ENCODE measurements around the gene SEC24D. TPM values are rescaled to one million over a fixed set of nuclear protein-coding genes. Genes with fewer than 3 reads are reported as not detected.

SEC24D gene
- total and polyA plus RNA-seq, 9 of the 15 experiments (the other 6 are each of a cell fraction or from before 2014, with no cell fraction given) = 7.1 to 22.5 (median 11.3) TPM

DNA sequence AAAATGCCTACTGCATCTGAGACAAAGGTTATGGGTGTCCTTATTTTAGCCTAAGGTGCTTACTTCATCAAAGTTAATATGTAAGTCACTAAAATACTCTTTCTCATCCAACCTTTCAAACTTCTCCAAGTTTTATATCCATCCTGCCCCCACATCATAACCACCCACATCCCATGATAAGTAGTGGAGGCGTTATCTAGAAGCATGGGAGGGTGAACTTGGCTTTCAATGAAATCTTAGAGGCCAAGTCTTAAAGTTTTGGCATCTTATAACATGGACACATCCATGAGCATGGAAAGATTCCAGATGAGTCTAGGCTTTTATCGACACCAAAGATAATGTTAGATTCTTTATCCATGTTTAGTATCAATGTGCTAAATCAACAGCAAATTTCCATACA lies 22.9 kb upstream of the SEC24D start:
- FAIRE-seq = no peak
- ChIA-PET CTCF (ENCODE audit: low intra/inter-chr PET ratio) (no interaction called here), POLR2A (no interaction called here)
- no TSS peak for BruUV-seq (replicated peaks)
- Histone ChIP-seq H3K9ac (ENCODE audit: insufficient read depth in 1 of 2, low read depth in 2 of 2, low read length in 2 of 2) (no peak overlapping the region), H3K9me3 (replicated peaks; ENCODE audit: control insufficient read depth, insufficient read depth, low read depth, low read length) (no peaks in the 10 kb centered on the region), H3K9me1 (ENCODE audit: control insufficient read depth, insufficient read depth, low read length) (no peaks in the 10 kb centered on the region), H2AFZ (ENCODE audit: low read depth, low read length) (no peak overlapping the region), H3K4me2 (ENCODE audit: insufficient read depth, low read length) (no peak overlapping the region), H3K79me2 (ENCODE audit: control insufficient read depth, insufficient read depth, low read length) (no peaks in the 10 kb centered on the region), H3K4me1 (replicated peaks in 1 of 2; ENCODE audit: control insufficient read depth in 2 of 2, insufficient read depth in 2 of 2, low read length in 2 of 2) (no peaks in the 10 kb centered on the region; a peak in 1 of 5 replicates), H3K36me3 (ENCODE audit: control insufficient read depth, insufficient read depth, low read length) (no peaks in the 10 kb centered on the region), H3K27ac (ENCODE audit: extremely low read depth, low read depth, low read length) (no peak overlapping the region), H3K4me3 (no peak overlapping the region), H3K27me3 (ENCODE audit: control insufficient read depth in 2 of 2, insufficient read depth in 2 of 2, low read length in 2 of 2) (peaks cover 0 to 6% of the 10 kb centered on the region in 2 experiments; a peak in 3 of 5 replicates), H4K20me1 (replicated peaks; ENCODE audit: control insufficient read depth, insufficient read depth, low read length) (no peaks in the 10 kb centered on the region)
- DNase-seq (ENCODE audit: extremely low read depth in 1 of 4, low spot score in 3 of 4) = no peak
- in situ Hi-C loops (cut with MboI) (no loop called here), intact Hi-C loops (cut with micrococcal nuclease) (no loop called here)
- TF ChIP-seq LARP7 (IDR thresholded peaks at IDR 0.05) = no peak
- no peak for TF ChIP-seq CREBBP (IDR thresholded peaks at IDR 0.05; ENCODE audit: low read depth, low read length)
- no peak for TF ChIP-seq ZKSCAN8 (CRISPR knock-in tag; IDR thresholded peaks at IDR 0.05)
- no peak for TF ChIP-seq MYNN (IDR thresholded peaks at IDR 0.05)
- TF ChIP-seq MYNN (CRISPR knock-in tag; IDR thresholded peaks at IDR 0.05) = no peak
- TF ChIP-seq SREBF2 (CRISPR knock-in tag; IDR thresholded peaks at IDR 0.05) = no peak
- TF ChIP-seq, protein P1, sequence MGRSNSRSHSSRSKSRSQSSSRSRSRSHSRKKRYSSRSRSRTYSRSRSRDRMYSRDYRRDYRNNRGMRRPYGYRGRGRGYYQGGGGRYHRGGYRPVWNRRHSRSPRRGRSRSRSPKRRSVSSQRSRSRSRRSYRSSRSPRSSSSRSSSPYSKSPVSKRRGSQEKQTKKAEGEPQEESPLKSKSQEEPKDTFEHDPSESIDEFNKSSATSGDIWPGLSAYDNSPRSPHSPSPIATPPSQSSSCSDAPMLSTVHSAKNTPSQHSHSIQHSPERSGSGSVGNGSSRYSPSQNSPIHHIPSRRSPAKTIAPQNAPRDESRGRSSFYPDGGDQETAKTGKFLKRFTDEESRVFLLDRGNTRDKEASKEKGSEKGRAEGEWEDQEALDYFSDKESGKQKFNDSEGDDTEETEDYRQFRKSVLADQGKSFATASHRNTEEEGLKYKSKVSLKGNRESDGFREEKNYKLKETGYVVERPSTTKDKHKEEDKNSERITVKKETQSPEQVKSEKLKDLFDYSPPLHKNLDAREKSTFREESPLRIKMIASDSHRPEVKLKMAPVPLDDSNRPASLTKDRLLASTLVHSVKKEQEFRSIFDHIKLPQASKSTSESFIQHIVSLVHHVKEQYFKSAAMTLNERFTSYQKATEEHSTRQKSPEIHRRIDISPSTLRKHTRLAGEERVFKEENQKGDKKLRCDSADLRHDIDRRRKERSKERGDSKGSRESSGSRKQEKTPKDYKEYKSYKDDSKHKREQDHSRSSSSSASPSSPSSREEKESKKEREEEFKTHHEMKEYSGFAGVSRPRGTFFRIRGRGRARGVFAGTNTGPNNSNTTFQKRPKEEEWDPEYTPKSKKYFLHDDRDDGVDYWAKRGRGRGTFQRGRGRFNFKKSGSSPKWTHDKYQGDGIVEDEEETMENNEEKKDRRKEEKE (IDR thresholded peaks at IDR 0.05; ENCODE audit: borderline replicate concordance in 1 of 2, control insufficient read depth in 1 of 2, low read depth in 2 of 2, low read length in 1 of 2) = no peak
- no peak for TF ChIP-seq CEBPZ (IDR thresholded peaks at IDR 0.05; ENCODE audit: borderline replicate concordance, low read depth, low read length)
- no peak for TF ChIP-seq NFE2L1 (tag; IDR thresholded peaks at IDR 0.05; ENCODE audit: borderline replicate concordance, low read depth)
- no peak for TF ChIP-seq DMBX1 (CRISPR knock-in tag; IDR thresholded peaks at IDR 0.05; ENCODE audit: borderline replicate concordance)
- no peak for TF ChIP-seq FOSL1 (tag; conservative IDR thresholded peaks at IDR 0.05)
- no peak for TF ChIP-seq MCM7 (IDR thresholded peaks at IDR 0.05)
- TF ChIP-seq TBP (optimal IDR thresholded peaks at IDR 0.05; ENCODE audit: low read depth, low read length) = no peak
- no peak for ATAC-seq
- WGBS (ENCODE audit: insufficient coverage, low coverage, missing lambda C conversion rate) = 6% methylated on average over 2 of the region's 2 CpGs
